Panc1 (cell line): Measurements from ENCODE around the gene PRRX1. TPM values are rescaled to one million over a fixed set of nuclear protein-coding genes. Genes with fewer than 3 reads are reported as not detected.

ENCODE experiments used
- ATAC-seq: fragments of 200-7000 bp; cut with Tn5 transposase; 2 replicates; pipeline ENCODE4 v1.9.1; 2020; ENCODE audit warnings: mild to moderate bottlenecking, moderate library complexity
- BruUV-seq: library from RNA; stranded (reverse); fragments of 400-500 nt; replicated peaks from 2 replicates; lab custom pipeline; 2021; lab: Mats Ljungman, UMichigan
- CTCF ChIA-PET: fragments of 300-600 bp; sonication (Branson Sonifier 250); formaldehyde crosslinking; loops from one replicate; lab custom pipeline; 2022; ENCODE audit warnings: antibody characterized with exemption; lab: Charles Lee
- POLR2A ChIA-PET: fragments of 300-600 bp; sonication (Branson Sonifier 250); formaldehyde crosslinking; loops from one replicate; lab custom pipeline; 2022; ENCODE audit warnings: antibody characterized with exemption; lab: Charles Lee
- DNase-seq: peaks from one replicate; pipeline ENCODE4 v3.0.0-alpha.2; 2010; ENCODE audit warnings: low read depth, low spot score
- H3K27ac ChIP-seq: 2 replicates; pipeline ENCODE4 v1.5.1; 2011; ENCODE audit warnings: mild to moderate bottlenecking, low read length, inconsistent platforms
- H3K27me3 ChIP-seq: fragments of 200-500 bp; sonication (Bioruptor generic); 2 replicates; pipeline ENCODE4 v1.6.0; 2014; ENCODE audit warnings: low read length, inconsistent platforms; ENCODE audit not compliant: control insufficient read depth, insufficient read depth
- H3K36me3 ChIP-seq: fragments of 200-500 bp; sonication (Bioruptor generic); 2 replicates; pipeline ENCODE4 v1.5.1; 2014; ENCODE audit warnings: inconsistent platforms, mild to moderate bottlenecking, low read length, moderate library complexity; ENCODE audit not compliant: control insufficient read depth, insufficient read depth
- H3K4me1 ChIP-seq: 2 replicates; pipeline ENCODE4 v1.5.1; 2011; ENCODE audit warnings: inconsistent platforms, mild to moderate bottlenecking, low read length, moderate library complexity; ENCODE audit not compliant: control insufficient read depth, insufficient read depth
- H3K4me3 ChIP-seq, 2 experiments: 2 replicates each; pipeline ENCODE4 v1.5.1; 2011 to 2012; ENCODE audit warnings: low read depth in 2 of 2, low read length in 2 of 2, mild to moderate bottlenecking in 2 of 2, inconsistent platforms in 1 of 2, moderate library complexity in 1 of 2
- H3K9me3 ChIP-seq: fragments of 200-500 bp; sonication (Bioruptor generic); 2 replicates; pipeline ENCODE4 v1.5.1; 2014; ENCODE audit warnings: low read depth, mild to moderate bottlenecking, inconsistent platforms, low read length, moderate library complexity; ENCODE audit not compliant: control insufficient read depth, insufficient read depth
- POLR2AphosphoS5 ChIP-seq: IDR thresholded peaks from 2 replicates; pipeline ENCODE4 v1.6.1; 2012; ENCODE audit warnings: mild to moderate bottlenecking, low read depth, low read length, moderate library complexity
- SIN3A ChIP-seq: IDR thresholded peaks from 2 replicates; pipeline ENCODE4 v1.6.1; 2012; ENCODE audit warnings: low read depth, mild to moderate bottlenecking, low read length, moderate library complexity, borderline replicate concordance; ENCODE audit not compliant: insufficient read depth
- TCF7L2 ChIP-seq: IDR thresholded peaks from 2 replicates; pipeline ENCODE4 v1.6.1; 2011; ENCODE audit warnings: mild to moderate bottlenecking, low read depth, low read length, inconsistent platforms
- in situ Hi-C: cut with HindIII; loops from 2 replicates; pipeline ENCODE4 v1.10.0; 2016; ENCODE audit warnings: low sequenced_read_pairs, low pct_unique_long_range_greater_than_20kb
- intact Hi-C: fragments of 100-400 bp; cut with micrococcal nuclease; formaldehyde crosslinking; loops from one replicate; pipeline ENCODE4 v1.10.0; 2022; ENCODE audit not compliant: unreplicated experiment
- total RNA-seq: library from RNA; stranded (reverse); gene quantifications from one replicate; pipeline ENCODE4 v1.2.1, GENCODE V29; 2021; ENCODE audit not compliant: unreplicated experiment
- TF ChIP-seq, protein P1 (sequence below): fragments of 450-650 bp; IDR thresholded peaks from 2 replicates; pipeline ENCODE4 v1.5.1; 2017; ENCODE audit warnings: mild to moderate bottlenecking
- TF ChIP-seq, protein P2 (sequence below), 2 experiments: IDR thresholded peaks; 2 replicates each; pipeline ENCODE4 v1.6.1; 2011 to 2012; ENCODE audit warnings: low read depth in 2 of 2, control low read depth in 1 of 2, low read length in 1 of 2, mild to moderate bottlenecking in 1 of 2, moderate library complexity in 1 of 2; ENCODE audit not compliant: insufficient read depth in 1 of 2

The PRRX1 gene
- total RNA-seq, 1 experiment from 2014 or later: 0.69 TPM

DNA sequence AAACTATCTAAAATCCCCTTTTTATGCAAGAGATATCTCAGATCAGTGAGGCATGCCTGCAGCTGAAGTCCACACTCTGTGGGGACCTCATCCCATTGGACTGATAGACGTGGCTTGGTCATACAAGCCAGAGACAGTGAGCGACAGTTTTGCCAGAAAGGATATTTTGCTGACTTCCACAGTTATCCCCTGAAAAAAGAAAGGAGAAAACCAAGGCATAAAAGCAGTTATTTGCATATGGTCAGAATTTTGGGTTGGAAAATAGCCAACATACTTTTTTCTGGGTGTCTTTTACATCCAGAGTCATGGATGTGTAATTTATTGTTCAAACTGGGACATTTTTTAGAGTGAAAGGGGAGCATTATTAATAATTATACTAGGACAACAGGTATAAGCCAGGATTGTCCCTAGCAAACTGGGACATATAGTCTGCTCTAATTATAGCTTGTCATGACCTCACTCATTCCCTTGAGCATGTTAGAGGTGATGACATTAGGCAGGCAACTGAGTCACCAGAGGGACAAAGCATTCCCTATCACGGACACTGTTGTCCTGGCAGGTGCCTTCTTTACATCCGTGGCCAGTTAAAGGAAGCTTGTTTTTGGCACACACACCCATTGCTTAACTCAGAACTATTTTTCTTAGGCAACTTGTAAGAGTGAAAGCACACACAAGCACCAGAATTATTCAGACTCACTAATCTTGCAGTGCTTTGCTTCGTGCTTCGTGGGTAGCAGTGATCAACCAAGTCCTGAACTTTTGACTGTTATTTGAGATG, 65.5 kb downstream of the PRRX1 start:
- no peak for DNase-seq
- Histone ChIP-seq H3K27ac (no peak overlapping the region), H3K4me1 (no peaks in the 10 kb centered on the region), H3K36me3 (no peaks in the 10 kb centered on the region), H3K9me3 (no peaks in the 10 kb centered on the region), H3K27me3 (no peaks in the 10 kb centered on the region; the same call in 1 of the 2 replicates), H3K4me3 (no peak overlapping the region)
- ChIA-PET POLR2A (no interaction called here), CTCF (no interaction called here)
- in situ Hi-C loops (no loop called here), intact Hi-C loops (no loop called here)
- no peak for ATAC-seq
- TF ChIP-seq, protein P1, sequence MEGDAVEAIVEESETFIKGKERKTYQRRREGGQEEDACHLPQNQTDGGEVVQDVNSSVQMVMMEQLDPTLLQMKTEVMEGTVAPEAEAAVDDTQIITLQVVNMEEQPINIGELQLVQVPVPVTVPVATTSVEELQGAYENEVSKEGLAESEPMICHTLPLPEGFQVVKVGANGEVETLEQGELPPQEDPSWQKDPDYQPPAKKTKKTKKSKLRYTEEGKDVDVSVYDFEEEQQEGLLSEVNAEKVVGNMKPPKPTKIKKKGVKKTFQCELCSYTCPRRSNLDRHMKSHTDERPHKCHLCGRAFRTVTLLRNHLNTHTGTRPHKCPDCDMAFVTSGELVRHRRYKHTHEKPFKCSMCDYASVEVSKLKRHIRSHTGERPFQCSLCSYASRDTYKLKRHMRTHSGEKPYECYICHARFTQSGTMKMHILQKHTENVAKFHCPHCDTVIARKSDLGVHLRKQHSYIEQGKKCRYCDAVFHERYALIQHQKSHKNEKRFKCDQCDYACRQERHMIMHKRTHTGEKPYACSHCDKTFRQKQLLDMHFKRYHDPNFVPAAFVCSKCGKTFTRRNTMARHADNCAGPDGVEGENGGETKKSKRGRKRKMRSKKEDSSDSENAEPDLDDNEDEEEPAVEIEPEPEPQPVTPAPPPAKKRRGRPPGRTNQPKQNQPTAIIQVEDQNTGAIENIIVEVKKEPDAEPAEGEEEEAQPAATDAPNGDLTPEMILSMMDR: no peak
- TF ChIP-seq POLR2AphosphoS5 (no peak), SIN3A (no peak), TCF7L2 (no peak)
- TF ChIP-seq, protein P2, sequence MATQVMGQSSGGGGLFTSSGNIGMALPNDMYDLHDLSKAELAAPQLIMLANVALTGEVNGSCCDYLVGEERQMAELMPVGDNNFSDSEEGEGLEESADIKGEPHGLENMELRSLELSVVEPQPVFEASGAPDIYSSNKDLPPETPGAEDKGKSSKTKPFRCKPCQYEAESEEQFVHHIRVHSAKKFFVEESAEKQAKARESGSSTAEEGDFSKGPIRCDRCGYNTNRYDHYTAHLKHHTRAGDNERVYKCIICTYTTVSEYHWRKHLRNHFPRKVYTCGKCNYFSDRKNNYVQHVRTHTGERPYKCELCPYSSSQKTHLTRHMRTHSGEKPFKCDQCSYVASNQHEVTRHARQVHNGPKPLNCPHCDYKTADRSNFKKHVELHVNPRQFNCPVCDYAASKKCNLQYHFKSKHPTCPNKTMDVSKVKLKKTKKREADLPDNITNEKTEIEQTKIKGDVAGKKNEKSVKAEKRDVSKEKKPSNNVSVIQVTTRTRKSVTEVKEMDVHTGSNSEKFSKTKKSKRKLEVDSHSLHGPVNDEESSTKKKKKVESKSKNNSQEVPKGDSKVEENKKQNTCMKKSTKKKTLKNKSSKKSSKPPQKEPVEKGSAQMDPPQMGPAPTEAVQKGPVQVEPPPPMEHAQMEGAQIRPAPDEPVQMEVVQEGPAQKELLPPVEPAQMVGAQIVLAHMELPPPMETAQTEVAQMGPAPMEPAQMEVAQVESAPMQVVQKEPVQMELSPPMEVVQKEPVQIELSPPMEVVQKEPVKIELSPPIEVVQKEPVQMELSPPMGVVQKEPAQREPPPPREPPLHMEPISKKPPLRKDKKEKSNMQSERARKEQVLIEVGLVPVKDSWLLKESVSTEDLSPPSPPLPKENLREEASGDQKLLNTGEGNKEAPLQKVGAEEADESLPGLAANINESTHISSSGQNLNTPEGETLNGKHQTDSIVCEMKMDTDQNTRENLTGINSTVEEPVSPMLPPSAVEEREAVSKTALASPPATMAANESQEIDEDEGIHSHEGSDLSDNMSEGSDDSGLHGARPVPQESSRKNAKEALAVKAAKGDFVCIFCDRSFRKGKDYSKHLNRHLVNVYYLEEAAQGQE (IDR thresholded peaks at IDR 0.05; ENCODE audit: insufficient read depth in 1 of 2, low read depth in 2 of 2, low read length in 1 of 2): no peak
- BruUV-seq: no TSS peak

DNA sequence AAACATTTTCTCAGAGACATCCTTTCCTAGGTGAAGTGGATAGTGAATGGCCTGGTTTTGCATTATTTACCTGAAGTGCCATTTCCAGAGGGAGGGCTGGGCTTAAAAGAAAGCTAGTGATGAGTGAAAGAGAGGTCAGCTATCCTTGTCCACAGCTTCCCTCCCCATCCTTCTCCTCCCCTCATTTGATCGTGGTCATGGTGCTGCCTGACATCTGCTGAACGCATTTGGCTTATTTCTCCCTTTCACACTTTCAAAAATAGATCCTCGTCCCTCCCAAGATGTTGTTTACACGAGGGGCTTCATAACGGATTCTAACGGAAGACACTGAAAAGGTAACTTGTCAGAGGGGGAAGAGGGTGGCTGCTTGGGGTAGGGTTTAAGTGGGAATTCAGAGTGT, 66.1 kb downstream of the PRRX1 start:
- H3K4me1 ChIP-seq: no peaks in the 10 kb centered on the region
- no peak for TF ChIP-seq TCF7L2
- TF ChIP-seq, protein P1: no peak
- ChIA-PET CTCF (no interaction called here), POLR2A (no interaction called here)
- BruUV-seq: no TSS peak
- no peaks in the 10 kb centered on the region; the same call in 1 of the 2 replicates for H3K27me3 ChIP-seq
- no peak overlapping the region for H3K4me3 ChIP-seq
- no peaks in the 10 kb centered on the region for H3K36me3 ChIP-seq
- in situ Hi-C loops (no loop called here), intact Hi-C loops (no loop called here)
- DNase-seq (no peak), ATAC-seq (no peak)
- H3K27ac ChIP-seq: no peak overlapping the region
- H3K9me3 ChIP-seq: no peaks in the 10 kb centered on the region
